GM19240 (cell line): ENCODE results near the gene BEGAIN.

ENCODE experiments used
- DNase-seq: peaks from one replicate; pipeline ENCODE4 v3.0.0; 2011; ENCODE audit warnings: low spot score; ENCODE audit not compliant: insufficient read length

The BEGAIN gene

GRCh38 chr14:100539766-100540140, 47.5 kb downstream of the BEGAIN start:
- DNase-seq = no peak

- no peak for DNase-seq
Measured at GRCh38 chr14:100539003-100539660, 48.1 kb downstream of the BEGAIN start.

- no peak for DNase-seq
Measured at GRCh38 chr14:100538351-100539002, 48.7 kb downstream of the BEGAIN start.

GRCh38 chr14:100537446-100538350, 49.5 kb downstream of the BEGAIN start:
- no peak for DNase-seq

- DNase-seq = no peak
Measured at GRCh38 chr14:100536721-100537445, 50.3 kb downstream of the BEGAIN start.

- no peak for DNase-seq
Measured at GRCh38 chr14:100536121-100536510, 51.1 kb downstream of the BEGAIN start.

- no peak for DNase-seq
Measured at GRCh38 chr14:100535287-100536120, 51.7 kb downstream of the BEGAIN start.

GRCh38 chr14:100534528-100535286, 52.5 kb downstream of the BEGAIN start:
- DNase-seq = no peak

GRCh38 chr14:100533656-100534485, 53.3 kb downstream of the BEGAIN start:
- DNase-seq = no peak

GRCh38 chr14:100532906-100533655, 54.1 kb downstream of the BEGAIN start:
- no peak for DNase-seq

GRCh38 chr14:100532154-100532861, 54.9 kb downstream of the BEGAIN start:
- no peak for DNase-seq

- no peak for DNase-seq
Measured at GRCh38 chr14:100531152-100532121, 55.8 kb downstream of the BEGAIN start.

- DNase-seq = no peak
Measured at GRCh38 chr14:100530270-100531072, 56.7 kb downstream of the BEGAIN start.

- DNase-seq = no peak
Measured at GRCh38 chr14:100529561-100530031, 57.6 kb downstream of the BEGAIN start.

GRCh38 chr14:100528962-100529560, 58.2 kb downstream of the BEGAIN start:
- DNase-seq = no peak
